ENCODE measurements around the gene CRELD2.

Gene CRELD2

GRCh38 chr22:49946612-49947295 lies 28.3 kb downstream of the CRELD2 start:
- no peak for DNase-seq (ENCODE audit: low spot score)

GRCh38 chr22:49947296-49947622 lies 28.8 kb downstream of the CRELD2 start:
- no peak for DNase-seq (ENCODE audit: low spot score)

- no peak for DNase-seq (ENCODE audit: low spot score)
These were observed 29.9 kb downstream of the CRELD2 start for GRCh38 chr22:49948116-49948957.

- no peak for DNase-seq (ENCODE audit: low spot score)
These were observed 30.8 kb downstream of the CRELD2 start for GRCh38 chr22:49948958-49949913.

- DNase-seq (ENCODE audit: low spot score) = no peak
These were observed 31.5 kb downstream of the CRELD2 start for GRCh38 chr22:49949914-49950292.

GRCh38 chr22:49950396-49950994 lies 32.1 kb downstream of the CRELD2 start:
- no peak for DNase-seq (ENCODE audit: low spot score)

- no peak for DNase-seq (ENCODE audit: low spot score)
These were observed 32.7 kb downstream of the CRELD2 start for GRCh38 chr22:49951000-49951677.

- no peak for DNase-seq (ENCODE audit: low spot score)
These were observed 33.2 kb downstream of the CRELD2 start for GRCh38 chr22:49951678-49951985.

- no peak for DNase-seq (ENCODE audit: low spot score)
These were observed 33.8 kb downstream of the CRELD2 start for GRCh38 chr22:49951986-49952896.

GRCh38 chr22:49953027-49953679 lies 34.7 kb downstream of the CRELD2 start:
- no peak for DNase-seq (ENCODE audit: low spot score)

GRCh38 chr22:49953680-49954344 lies 35.4 kb downstream of the CRELD2 start:
- no peak for DNase-seq (ENCODE audit: low spot score)

- no peak for DNase-seq (ENCODE audit: low spot score)
These were observed 35.9 kb downstream of the CRELD2 start for GRCh38 chr22:49954354-49954753.

GRCh38 chr22:49954991-49955580 lies 36.7 kb downstream of the CRELD2 start:
- no peak for DNase-seq (ENCODE audit: low spot score)

GRCh38 chr22:49955581-49956417 lies 37.4 kb downstream of the CRELD2 start:
- DNase-seq (ENCODE audit: low spot score) = no peak

GRCh38 chr22:49956418-49956770 lies 38.0 kb downstream of the CRELD2 start:
- DNase-seq (ENCODE audit: low spot score) = no peak

- no peak for DNase-seq (ENCODE audit: low spot score)
These were observed 38.7 kb downstream of the CRELD2 start for GRCh38 chr22:49956914-49957825.

GRCh38 chr22:49957826-49958365 lies 39.5 kb downstream of the CRELD2 start:
- DNase-seq (ENCODE audit: low spot score) = no peak

All from iPS-NIHi11 (cell line).